IMR-90 (cell line): ENCODE results near the gene AHSA1.

Experiments
- BHLHE40 ChIP-seq: fragments of 150-350 bp; IDR thresholded peaks from 2 replicates; pipeline ENCODE4 v1.6.1; 2016; ENCODE audit warnings: mild to moderate bottlenecking, low read depth, low read length
- CEBPB ChIP-seq: IDR thresholded peaks from 2 replicates; pipeline ENCODE4 v1.6.1; 2012; ENCODE audit warnings: low read depth, low read length, improper control_type of control experiment
- CTCF ChIP-seq: conservative IDR thresholded peaks from 2 replicates; pipeline ENCODE4 v1.5.1; 2012; ENCODE audit warnings: mild to moderate bottlenecking, low read depth, low read length, improper control_type of control experiment
- MAFK ChIP-seq: IDR thresholded peaks from 2 replicates; pipeline ENCODE4 v1.6.1; 2012; ENCODE audit warnings: low read depth, low read length, improper control_type of control experiment
- MAZ ChIP-seq: IDR thresholded peaks from 2 replicates; pipeline ENCODE4 v1.6.1; 2012; ENCODE audit warnings: low read depth, mild to moderate bottlenecking, low read length, improper control_type of control experiment, moderate library complexity, borderline replicate concordance
- MXI1 ChIP-seq: IDR thresholded peaks from 2 replicates; pipeline ENCODE4 v1.6.1; 2012; ENCODE audit warnings: low read depth, mild to moderate bottlenecking, low read length, moderate library complexity, borderline replicate concordance
- NFE2L2 ChIP-seq: fragments of 150-350 bp; IDR thresholded peaks from 2 replicates; pipeline ENCODE4 v1.6.1; 2016; ENCODE audit warnings: low read depth, mild to moderate bottlenecking, low read length
- POLR2A ChIP-seq: IDR thresholded peaks from 2 replicates; pipeline ENCODE4 v1.6.1; 2012; ENCODE audit warnings: mild to moderate bottlenecking, low read depth, low read length
- RAD21 ChIP-seq: IDR thresholded peaks from 2 replicates; pipeline ENCODE4 v1.6.1; 2012; ENCODE audit warnings: low read length, improper control_type of control experiment
- RCOR1 ChIP-seq: IDR thresholded peaks from 2 replicates; pipeline ENCODE4 v1.6.1; 2012; ENCODE audit warnings: mild to moderate bottlenecking, low read length, improper control_type of control experiment; ENCODE audit not compliant: insufficient replicate concordance
- RFX5 ChIP-seq: IDR thresholded peaks from 2 replicates; pipeline ENCODE4 v1.8.0; 2012; ENCODE audit warnings: low read depth, mild to moderate bottlenecking, low read length, moderate library complexity
- SMC3 ChIP-seq: fragments of 150-350 bp; IDR thresholded peaks from 2 replicates; pipeline ENCODE4 v1.6.1; 2016; ENCODE audit warnings: low read depth, mild to moderate bottlenecking, antibody characterized with exemption, low read length, moderate library complexity

- TF ChIP-seq CTCF (no peak), POLR2A (no peak), SMC3 (no peak), MXI1 (no peak), MAZ (no peak), NFE2L2 (no peak), BHLHE40 (no peak), MAFK (no peak), RAD21 (no peak), RCOR1 (no peak), CEBPB (no peak), RFX5 (no peak)
These were observed 36.7 kb upstream of the AHSA1 start for GRCh38 chr14:77421201-77421600.
